Hepatocyte (in vitro differentiated cells): ENCODE measurements around the gene KCNK4. TPM values are rescaled to one million over a fixed set of nuclear protein-coding genes. Genes with fewer than 3 reads are reported as not detected.

Experiments used
- DNase-seq: peaks from one replicate; pipeline ENCODE4 v3.0.0-alpha.2; 2016; ENCODE audit warnings: low spot score
- H2AFZ ChIP-seq: fragments of 200-600 bp; sonication (generic); 2 replicates; pipeline ENCODE4 v1.6.0; 2016; ENCODE audit warnings: antibody characterized with exemption, mild to moderate bottlenecking
- H3K27ac ChIP-seq: fragments of 200-600 bp; sonication (generic); 2 replicates; pipeline ENCODE4 v1.5.1; 2016; ENCODE audit warnings: mild to moderate bottlenecking
- H3K27me3 ChIP-seq: fragments of 200-600 bp; sonication (generic); 2 replicates; pipeline ENCODE4 v1.6.1; 2016
- H3K36me3 ChIP-seq: fragments of 200-600 bp; sonication (generic); replicated peaks from 2 replicates; pipeline ENCODE4 v1.5.1; 2016; ENCODE audit warnings: low read depth; ENCODE audit not compliant: insufficient read depth
- H3K4me1 ChIP-seq: fragments of 200-600 bp; sonication (generic); 2 replicates; pipeline ENCODE4 v1.5.1; 2016; ENCODE audit warnings: mild to moderate bottlenecking, moderate library complexity; ENCODE audit not compliant: insufficient read depth
- H3K4me2 ChIP-seq: fragments of 200-600 bp; sonication (generic); 2 replicates; pipeline ENCODE4 v1.6.0; 2016
- H3K4me3 ChIP-seq: fragments of 200-600 bp; sonication (generic); 2 replicates; pipeline ENCODE4 v1.5.1; 2016; ENCODE audit warnings: mild to moderate bottlenecking
- H3K79me2 ChIP-seq: fragments of 200-600 bp; sonication (generic); 2 replicates; pipeline ENCODE4 v1.6.0; 2017; ENCODE audit warnings: mild to moderate bottlenecking
- H3K9me2 ChIP-seq: fragments of 200-600 bp; sonication (generic); replicated peaks from 2 replicates; pipeline ENCODE4 v1.6.0; 2017; ENCODE audit warnings: mild to moderate bottlenecking; ENCODE audit not compliant: insufficient read depth
- H3K9me3 ChIP-seq: fragments of 200-600 bp; sonication (generic); 2 replicates; pipeline ENCODE4 v1.5.1; 2016; ENCODE audit warnings: low read depth, mild to moderate bottlenecking
- H4K20me1 ChIP-seq: fragments of 200-600 bp; sonication (generic); 2 replicates; pipeline ENCODE4 v1.6.0; 2016; ENCODE audit warnings: mild to moderate bottlenecking; ENCODE audit not compliant: insufficient read depth, poor library complexity, severe bottlenecking
- CTCF ChIP-seq: fragments of 200-600 bp; sonication (generic); IDR thresholded peaks from 2 replicates; pipeline ENCODE4 v1.5.1; 2016; ENCODE audit warnings: antibody characterized with exemption, mild to moderate bottlenecking; ENCODE audit not compliant: poor library complexity
- EZH2 ChIP-seq: fragments of 200-600 bp; sonication (generic); IDR thresholded peaks from 2 replicates; pipeline ENCODE4 v1.6.1; 2016; ENCODE audit warnings: antibody characterized with exemption, mild to moderate bottlenecking, borderline replicate concordance
- EZH2phosphoT487 ChIP-seq: fragments of 200-600 bp; sonication (generic); IDR thresholded peaks from one replicate; pipeline ENCODE4 v1.6.1; 2018; ENCODE audit warnings: antibody characterized with exemption, mild to moderate bottlenecking, low read depth, moderate library complexity; ENCODE audit not compliant: unreplicated experiment, severe bottlenecking
- WGBS: methylation state at CpG from one replicate; pipeline ENCODE4 v1.1.6; 2016; ENCODE audit warnings: low lambda C conversion rate; ENCODE audit errors: missing lambda C conversion rate; 5-methylcytosine and 5-hydroxymethylcytosine counted together
- polyA plus RNA-seq: library from polyadenylated mRNA; unstranded; fragments of >200 nt; fragmentation: Nextera tagmentation; extraction: Ambion mirVana; gene quantifications from 2 replicates; pipeline ENCODE4 v1.2.1, GENCODE V29; 2016
- total RNA-seq: library from RNA; depleted of rRNA; stranded (reverse); fragments of >200 nt; gene quantifications from 2 replicates; pipeline ENCODE4 v1.2.3, GENCODE V29; 2014

KCNK4 gene
- total and polyA plus RNA-seq, 2 experiments from 2014 or later: not detected

GRCh38 chr11:64339286-64339685 is 48.2 kb downstream of the KCNK4 start:
- Histone ChIP-seq H3K4me2 (no peak overlapping the region), H3K27me3 (no peaks in the 10 kb centered on the region), H3K36me3 (no peaks in the 10 kb centered on the region), H3K9me2 (no peaks in the 10 kb centered on the region), H4K20me1 (no peaks in the 10 kb centered on the region), H3K4me3 (no peak overlapping the region), H3K27ac (no peak overlapping the region), H3K4me1 (peaks cover 5% of the 10 kb centered on the region), H3K79me2 (no peaks in the 10 kb centered on the region), H3K9me3 (no peaks in the 10 kb centered on the region), H2AFZ (no peak overlapping the region)
- WGBS: 79% methylated on average over 4 of the region's 4 CpGs
- TF ChIP-seq CTCF: no peak
- TF ChIP-seq EZH2: no peak
- TF ChIP-seq EZH2phosphoT487: no peak
- DNase-seq: no peak

DNA sequence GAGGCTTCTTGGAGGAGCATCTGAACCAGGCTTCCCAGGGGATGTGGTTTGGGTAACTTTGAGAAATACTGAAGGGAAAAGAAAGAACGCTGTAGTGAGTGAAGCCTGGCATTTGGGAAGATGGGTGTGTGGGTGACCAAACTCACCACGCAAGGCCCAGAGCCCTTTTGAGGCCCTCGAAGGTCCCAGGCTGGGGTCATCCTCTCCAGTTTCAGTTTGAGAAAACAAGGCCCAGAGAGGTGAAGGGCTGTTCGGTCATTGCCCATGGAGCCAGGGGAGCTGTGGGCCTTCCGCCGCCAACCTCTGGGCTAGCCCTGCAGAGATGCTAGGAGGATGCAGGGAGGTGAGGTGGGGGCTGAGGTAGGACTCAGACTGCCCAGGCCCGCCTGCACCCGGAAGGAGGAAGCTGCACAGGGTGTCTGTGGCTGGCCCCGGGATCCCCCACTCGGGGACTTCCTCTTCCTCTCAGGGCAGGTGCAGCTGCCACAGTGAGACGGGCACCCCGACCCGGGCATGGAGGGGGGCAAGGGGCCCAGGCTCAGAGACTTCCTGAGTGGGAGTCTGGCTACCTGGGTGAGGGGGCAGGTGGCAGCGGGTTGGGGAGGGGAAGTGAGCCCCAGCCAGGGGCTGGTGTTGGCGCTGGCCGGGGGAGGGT is 48.8 kb downstream of the KCNK4 start, which contains the start of gene CCDC88B:
CCDC88B (plus strand) TSS at position 451 of the 655 bp plus-strand sequence; CDS start at position 514, 63 bp downstream.
- Histone ChIP-seq H3K27ac (no peak within 1 kb of the TSS), H2AFZ (no peak within 1 kb of the TSS), H3K9me2 (no peaks in the 10 kb centered on the region), H3K4me2 (no peak within 1 kb of the TSS), H4K20me1 (no peaks in the 10 kb centered on the region), H3K36me3 (no peaks in the 10 kb centered on the region), H3K9me3 (no peaks in the 10 kb centered on the region), H3K27me3 (no peaks in the 10 kb centered on the region), H3K79me2 (no peaks in the 10 kb centered on the region), H3K4me3 (no peak within 1 kb of the TSS), H3K4me1 (peaks cover 5% of the 10 kb centered on the region)
- peak; percentile 7 for DNase-seq
- no peak for TF ChIP-seq EZH2
- TF ChIP-seq EZH2phosphoT487: no peak
- TF ChIP-seq CTCF: no peak
- WGBS: 91% methylated on average over 10 of the region's 16 CpGs

- Histone ChIP-seq H4K20me1 (no peaks in the 10 kb centered on the region), H2AFZ (no peak overlapping the region), H3K27me3 (no peaks in the 10 kb centered on the region), H3K9me3 (no peaks in the 10 kb centered on the region), H3K27ac (no peak overlapping the region), H3K79me2 (no peaks in the 10 kb centered on the region), H3K4me1 (no peaks in the 10 kb centered on the region), H3K4me3 (no peak overlapping the region), H3K36me3 (no peaks in the 10 kb centered on the region), H3K9me2 (no peaks in the 10 kb centered on the region), H3K4me2 (no peak overlapping the region)
- peak; percentile 34 for DNase-seq
- TF ChIP-seq EZH2phosphoT487 (no peak), EZH2 (no peak), CTCF (no peak)
- WGBS: 42% methylated on average over 18 of the region's 33 CpGs
Observed at GRCh38 chr11:64340671-64341335, 49.7 kb downstream of the KCNK4 start.
